HG03432 (cell line): ENCODE measurements around the gene APLN.

Experiments used
- ATAC-seq: cut with Tn5 transposase; IDR thresholded peaks from one replicate; pipeline ENCODE4 v1.9.1; 2021; ENCODE audit warnings: mild to moderate bottlenecking, moderate library complexity; ENCODE audit not compliant: unreplicated experiment

Gene APLN

GRCh38 chrX:129654652-129655546 is at the start of gene APLN:
Gene APLN (minus strand): TSS chrX:129654956. CDS start chrX:129654630, 326 bp downstream.
- ATAC-seq, result peak; percentile 38

- ATAC-seq, result no peak
These were observed 49.7 kb upstream of the APLN start for GRCh38 chrX:129704491-129704890.

- no peak for ATAC-seq
These were observed 46.9 kb upstream of the APLN start for GRCh38 chrX:129701624-129702069.

GRCh38 chrX:129700536-129700935 is 45.8 kb upstream of the APLN start:
- no peak for ATAC-seq

- ATAC-seq, result no peak
These were observed 43.4 kb upstream of the APLN start for GRCh38 chrX:129698150-129698549.

- no peak for ATAC-seq
These were observed 42.6 kb upstream of the APLN start for GRCh38 chrX:129697204-129697829.

GRCh38 chrX:129696463-129697155 is 41.9 kb upstream of the APLN start:
- ATAC-seq, result no peak

GRCh38 chrX:129695937-129696336 is 41.2 kb upstream of the APLN start:
- ATAC-seq, result no peak

- ATAC-seq, result no peak
These were observed 40.8 kb upstream of the APLN start for GRCh38 chrX:129695535-129695934.

GRCh38 chrX:129694805-129695204 is 40.0 kb upstream of the APLN start:
- no peak for ATAC-seq

- no peak for ATAC-seq
These were observed 38.6 kb upstream of the APLN start for GRCh38 chrX:129693354-129693753.

- ATAC-seq, result no peak
These were observed 35.7 kb upstream of the APLN start for GRCh38 chrX:129690435-129690834.

- no peak for ATAC-seq
These were observed 35.0 kb upstream of the APLN start for GRCh38 chrX:129689796-129690195.

- no peak for ATAC-seq
These were observed 33.3 kb upstream of the APLN start for GRCh38 chrX:129688097-129688496.

GRCh38 chrX:129686422-129686948 is 31.7 kb upstream of the APLN start:
- no peak for ATAC-seq

- no peak for ATAC-seq
These were observed 28.2 kb upstream of the APLN start for GRCh38 chrX:129682979-129683378.

GRCh38 chrX:129679901-129680300 is 25.1 kb upstream of the APLN start:
- ATAC-seq, result no peak

- ATAC-seq, result peak; percentile 47
These were observed 23.9 kb upstream of the APLN start for GRCh38 chrX:129678614-129679195.

GRCh38 chrX:129667412-129667811 is 12.7 kb upstream of the APLN start:
- ATAC-seq, result no peak

GRCh38 chrX:129665916-129666644 is 11.3 kb upstream of the APLN start:
- ATAC-seq, result no peak
